ENCODE measurements around the gene FAM237B.

- TF ChIP-seq POLR2A (IDR thresholded peaks at IDR 0.05; ENCODE audit: low read depth, low read length) (no peak), RCOR1 (IDR thresholded peaks at IDR 0.05; ENCODE audit: insufficient replicate concordance, low read length) (no peak), RAD21 (IDR thresholded peaks at IDR 0.05; ENCODE audit: low read length) (peak; percentile 65), FOS (IDR thresholded peaks at IDR 0.05; ENCODE audit: low read depth, low read length) (no peak), NFE2L2 (IDR thresholded peaks at IDR 0.05; ENCODE audit: low read depth, low read length) (no peak), CEBPB (IDR thresholded peaks at IDR 0.05; ENCODE audit: low read depth, low read length) (no peak), SMC3 (IDR thresholded peaks at IDR 0.05; ENCODE audit: low read depth, low read length) (peak; percentile 44)
- TF ChIP-seq, protein P1, sequence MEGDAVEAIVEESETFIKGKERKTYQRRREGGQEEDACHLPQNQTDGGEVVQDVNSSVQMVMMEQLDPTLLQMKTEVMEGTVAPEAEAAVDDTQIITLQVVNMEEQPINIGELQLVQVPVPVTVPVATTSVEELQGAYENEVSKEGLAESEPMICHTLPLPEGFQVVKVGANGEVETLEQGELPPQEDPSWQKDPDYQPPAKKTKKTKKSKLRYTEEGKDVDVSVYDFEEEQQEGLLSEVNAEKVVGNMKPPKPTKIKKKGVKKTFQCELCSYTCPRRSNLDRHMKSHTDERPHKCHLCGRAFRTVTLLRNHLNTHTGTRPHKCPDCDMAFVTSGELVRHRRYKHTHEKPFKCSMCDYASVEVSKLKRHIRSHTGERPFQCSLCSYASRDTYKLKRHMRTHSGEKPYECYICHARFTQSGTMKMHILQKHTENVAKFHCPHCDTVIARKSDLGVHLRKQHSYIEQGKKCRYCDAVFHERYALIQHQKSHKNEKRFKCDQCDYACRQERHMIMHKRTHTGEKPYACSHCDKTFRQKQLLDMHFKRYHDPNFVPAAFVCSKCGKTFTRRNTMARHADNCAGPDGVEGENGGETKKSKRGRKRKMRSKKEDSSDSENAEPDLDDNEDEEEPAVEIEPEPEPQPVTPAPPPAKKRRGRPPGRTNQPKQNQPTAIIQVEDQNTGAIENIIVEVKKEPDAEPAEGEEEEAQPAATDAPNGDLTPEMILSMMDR (conservative IDR thresholded peaks at IDR 0.05; ENCODE audit: low read depth, low read length), result peak; percentile 67
- TF ChIP-seq, protein P2, sequence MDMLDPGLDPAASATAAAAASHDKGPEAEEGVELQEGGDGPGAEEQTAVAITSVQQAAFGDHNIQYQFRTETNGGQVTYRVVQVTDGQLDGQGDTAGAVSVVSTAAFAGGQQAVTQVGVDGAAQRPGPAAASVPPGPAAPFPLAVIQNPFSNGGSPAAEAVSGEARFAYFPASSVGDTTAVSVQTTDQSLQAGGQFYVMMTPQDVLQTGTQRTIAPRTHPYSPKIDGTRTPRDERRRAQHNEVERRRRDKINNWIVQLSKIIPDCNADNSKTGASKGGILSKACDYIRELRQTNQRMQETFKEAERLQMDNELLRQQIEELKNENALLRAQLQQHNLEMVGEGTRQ (IDR thresholded peaks at IDR 0.05; ENCODE audit: low read depth, low read length), result no peak
These were observed 22.7 kb downstream of the FAM237B start for GRCh38 chr7:90298145-90299038.
